Glomerular visceral epithelial cell (primary cell): ENCODE results near the gene DDX42.
A peak's percentile ranks its signal among the peaks of the same experiment; 100 is the strongest.

Source experiments
- DNase-seq: peaks from one replicate; pipeline ENCODE4 v3.0.0-alpha.2; 2016; ENCODE audit errors: extremely low spot score

DDX42 gene, protein sequence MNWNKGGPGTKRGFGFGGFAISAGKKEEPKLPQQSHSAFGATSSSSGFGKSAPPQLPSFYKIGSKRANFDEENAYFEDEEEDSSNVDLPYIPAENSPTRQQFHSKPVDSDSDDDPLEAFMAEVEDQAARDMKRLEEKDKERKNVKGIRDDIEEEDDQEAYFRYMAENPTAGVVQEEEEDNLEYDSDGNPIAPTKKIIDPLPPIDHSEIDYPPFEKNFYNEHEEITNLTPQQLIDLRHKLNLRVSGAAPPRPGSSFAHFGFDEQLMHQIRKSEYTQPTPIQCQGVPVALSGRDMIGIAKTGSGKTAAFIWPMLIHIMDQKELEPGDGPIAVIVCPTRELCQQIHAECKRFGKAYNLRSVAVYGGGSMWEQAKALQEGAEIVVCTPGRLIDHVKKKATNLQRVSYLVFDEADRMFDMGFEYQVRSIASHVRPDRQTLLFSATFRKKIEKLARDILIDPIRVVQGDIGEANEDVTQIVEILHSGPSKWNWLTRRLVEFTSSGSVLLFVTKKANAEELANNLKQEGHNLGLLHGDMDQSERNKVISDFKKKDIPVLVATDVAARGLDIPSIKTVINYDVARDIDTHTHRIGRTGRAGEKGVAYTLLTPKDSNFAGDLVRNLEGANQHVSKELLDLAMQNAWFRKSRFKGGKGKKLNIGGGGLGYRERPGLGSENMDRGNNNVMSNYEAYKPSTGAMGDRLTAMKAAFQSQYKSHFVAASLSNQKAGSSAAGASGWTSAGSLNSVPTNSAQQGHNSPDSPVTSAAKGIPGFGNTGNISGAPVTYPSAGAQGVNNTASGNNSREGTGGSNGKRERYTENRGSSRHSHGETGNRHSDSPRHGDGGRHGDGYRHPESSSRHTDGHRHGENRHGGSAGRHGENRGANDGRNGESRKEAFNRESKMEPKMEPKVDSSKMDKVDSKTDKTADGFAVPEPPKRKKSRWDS

DNA sequence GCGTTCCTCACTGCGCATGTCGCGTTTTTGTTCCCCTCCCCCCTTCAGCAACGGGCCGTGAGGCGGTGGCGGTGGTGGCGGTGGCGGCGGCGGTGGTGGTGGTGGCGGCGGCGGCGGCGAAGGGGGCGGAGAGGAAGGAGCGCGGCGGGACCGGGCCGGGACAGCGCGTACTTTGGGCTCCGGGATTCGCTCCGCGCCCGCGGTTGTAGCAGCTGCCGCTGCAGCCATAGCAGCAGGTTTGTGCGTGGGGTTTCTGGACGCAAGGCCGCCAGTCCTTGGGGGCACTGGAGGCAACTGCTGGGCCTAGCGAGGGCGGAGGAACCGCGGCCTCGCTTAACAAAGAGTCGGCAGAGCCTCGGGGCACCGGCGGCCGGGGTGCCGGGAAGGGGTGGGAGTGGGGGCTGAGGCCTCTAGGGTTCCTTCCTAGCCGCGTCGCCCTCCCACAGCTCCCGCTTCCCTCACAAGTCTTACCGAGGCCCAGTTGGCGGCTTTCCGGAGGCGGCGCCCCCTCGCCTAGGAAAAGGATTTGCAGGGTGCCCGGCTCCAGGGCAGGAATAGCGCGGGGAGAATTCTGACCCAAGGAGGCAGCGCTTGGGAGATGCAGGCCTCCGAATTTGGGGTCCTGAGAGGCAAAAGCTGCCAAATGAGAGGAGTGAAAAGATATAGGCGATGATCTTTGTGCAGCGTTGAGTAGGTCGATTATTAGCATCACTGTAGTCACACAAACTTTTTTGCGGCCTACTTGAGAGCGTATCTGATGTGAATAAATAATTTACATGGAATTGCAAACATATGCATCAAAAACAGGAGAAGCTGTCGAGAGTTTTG, at the start of gene DDX42:
DDX42 (plus strand) TSS at position 30 of the 828 bp plus-strand sequence. CDS start 12,880 bp downstream, outside the sequence.
- peak; percentile 57 for DNase-seq

DNA sequence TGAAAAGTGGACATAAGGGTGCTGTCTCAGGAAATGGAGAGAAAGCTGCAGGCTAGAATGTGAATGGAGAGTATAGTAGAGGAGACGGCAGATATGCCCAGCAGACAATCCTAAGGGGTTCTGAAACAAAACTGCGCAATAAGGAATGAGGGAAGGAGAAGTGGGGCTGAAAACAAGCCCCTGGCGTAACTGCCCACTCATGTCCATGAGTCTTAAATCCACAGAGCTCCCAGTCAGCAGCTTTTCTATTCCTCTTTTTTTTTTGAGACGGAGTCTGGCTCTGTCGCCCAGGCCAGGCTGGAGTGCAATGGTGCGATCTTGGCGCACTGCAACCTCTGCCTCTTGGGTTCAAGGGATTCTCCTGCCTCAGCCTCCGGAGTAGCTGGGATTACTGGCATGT, 38.3 kb upstream of the DDX42 start:
- DNase-seq, result no peak

DNA sequence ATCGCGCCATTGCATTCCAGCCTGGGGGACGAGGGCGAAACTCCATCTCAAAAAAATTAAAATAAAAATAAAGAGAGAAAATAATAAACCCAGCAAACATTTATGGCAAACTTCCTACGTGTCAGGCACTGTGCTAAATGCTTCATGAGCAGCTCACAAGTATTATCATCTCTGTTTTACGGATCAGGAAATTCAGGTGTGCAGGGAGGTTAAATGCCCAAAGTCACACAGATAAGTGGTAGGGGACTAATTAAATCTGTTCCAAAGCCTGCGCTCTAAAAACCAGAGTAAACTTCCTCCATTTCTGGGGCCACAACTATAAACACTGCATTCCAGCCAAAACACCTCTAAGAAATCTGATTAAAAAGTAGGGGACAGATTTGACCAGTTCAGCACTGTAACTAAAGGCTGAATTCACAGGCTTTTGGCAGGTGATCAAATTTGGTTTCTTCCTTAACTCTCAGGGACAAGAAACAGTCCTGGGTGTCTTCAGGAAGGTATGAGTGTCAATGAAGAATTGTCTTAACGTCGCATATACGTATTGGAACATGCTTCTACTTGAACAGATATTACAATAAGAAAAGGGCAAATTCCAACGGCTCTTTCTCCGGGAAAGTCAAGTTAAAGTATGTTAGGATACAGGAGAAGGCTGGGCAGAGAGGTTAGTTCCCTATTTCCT, 33.4 kb upstream of the DDX42 start:
- DNase-seq, result no peak

DNA sequence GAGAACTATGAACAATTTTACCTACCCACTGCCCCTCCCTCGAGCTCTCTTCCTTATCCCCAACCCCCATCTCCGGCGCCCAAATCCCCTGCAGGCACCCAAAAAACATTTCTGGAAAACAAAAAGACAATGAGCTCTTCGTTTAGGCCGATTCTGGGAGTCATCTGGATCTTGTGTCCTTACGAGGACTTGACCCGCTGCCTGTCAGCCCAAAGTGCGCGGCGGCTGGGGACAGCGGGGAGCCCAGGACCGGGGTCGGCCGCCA, 32.9 kb upstream of the DDX42 start:
- DNase-seq, result no peak

DNA sequence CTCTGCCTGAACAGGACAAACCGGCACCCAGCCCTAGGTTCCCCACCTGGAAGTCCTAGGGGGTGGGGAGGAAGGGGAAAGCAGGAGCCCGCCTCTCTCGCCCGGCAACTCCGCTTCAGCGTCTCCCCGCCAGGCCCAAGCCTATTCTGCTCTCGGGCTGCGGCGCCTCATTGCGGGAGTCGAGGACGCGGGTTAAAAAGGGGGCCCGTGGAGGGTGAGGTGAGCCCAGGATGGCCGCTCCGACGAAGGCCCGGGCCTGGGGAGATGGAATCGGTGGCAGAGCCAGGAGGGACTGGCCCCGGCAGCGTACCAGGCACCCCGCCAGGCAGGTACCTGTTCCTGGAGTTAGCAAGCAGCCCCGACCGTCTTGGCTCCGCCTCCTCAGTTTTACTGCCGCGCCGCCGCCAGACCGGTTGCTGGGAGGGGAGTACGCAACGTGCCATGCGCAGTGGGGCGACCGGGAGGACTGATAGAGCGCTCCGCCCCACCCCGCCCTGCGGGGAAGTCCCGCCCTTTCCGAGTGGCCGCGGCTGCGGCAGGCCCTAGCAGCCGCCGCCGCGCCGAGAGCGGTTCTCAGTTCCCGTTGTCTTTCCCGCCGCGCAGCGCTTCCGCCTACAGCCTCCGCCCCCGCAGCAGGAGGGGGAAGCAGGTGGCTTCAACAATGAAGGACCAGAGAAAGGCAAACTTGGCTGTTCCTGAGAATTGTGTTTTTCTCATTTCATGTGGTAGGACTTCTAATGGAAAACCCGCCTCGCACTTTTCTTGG, 32.4 kb upstream of the DDX42 start, which contains the start of gene STRADA:
STRADA (minus strand) TSS at position 392 of the 766 bp plus-strand sequence. CDS start 13,430 bp downstream, outside the sequence.
- peak; percentile 98 for DNase-seq

DNA sequence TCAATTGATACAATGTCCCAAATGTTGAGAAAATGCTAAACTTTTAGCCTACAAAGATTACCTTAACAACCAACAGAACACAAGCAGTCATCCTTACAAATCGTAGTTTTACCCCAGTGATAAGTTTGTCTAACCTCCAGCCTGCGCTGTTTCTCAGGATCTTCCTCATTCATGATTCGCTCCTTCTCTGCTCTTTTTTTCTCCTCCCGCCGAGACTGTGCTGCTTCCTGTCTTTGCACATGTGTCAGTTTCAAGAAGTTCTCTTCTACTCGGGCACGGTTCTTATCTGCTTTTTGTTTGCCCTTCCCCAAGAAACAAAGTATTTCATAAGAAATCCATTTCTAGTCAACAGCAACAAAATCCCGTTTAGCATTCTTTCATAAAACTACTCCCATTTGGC, 22.2 kb upstream of the DDX42 start:
- no peak for DNase-seq

DNA sequence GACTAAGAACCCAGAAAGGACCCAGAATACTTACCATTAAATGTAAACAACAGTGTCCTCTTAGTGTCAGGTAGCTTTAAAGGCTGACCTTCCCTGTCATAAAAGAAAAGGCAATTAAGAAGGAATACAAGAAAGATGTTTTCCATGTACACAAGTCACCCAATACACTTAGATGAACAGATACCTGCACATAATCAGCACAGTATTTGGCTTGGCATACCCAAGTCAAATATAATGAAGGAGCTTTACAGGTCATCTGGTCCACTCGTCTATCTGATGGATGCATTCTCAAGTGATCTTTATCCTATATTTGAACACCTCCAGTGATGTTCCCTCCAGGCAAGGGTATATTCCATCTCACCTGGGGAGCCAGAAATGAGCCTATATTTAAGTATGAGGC, 21.3 kb upstream of the DDX42 start:
- no peak for DNase-seq

DNA sequence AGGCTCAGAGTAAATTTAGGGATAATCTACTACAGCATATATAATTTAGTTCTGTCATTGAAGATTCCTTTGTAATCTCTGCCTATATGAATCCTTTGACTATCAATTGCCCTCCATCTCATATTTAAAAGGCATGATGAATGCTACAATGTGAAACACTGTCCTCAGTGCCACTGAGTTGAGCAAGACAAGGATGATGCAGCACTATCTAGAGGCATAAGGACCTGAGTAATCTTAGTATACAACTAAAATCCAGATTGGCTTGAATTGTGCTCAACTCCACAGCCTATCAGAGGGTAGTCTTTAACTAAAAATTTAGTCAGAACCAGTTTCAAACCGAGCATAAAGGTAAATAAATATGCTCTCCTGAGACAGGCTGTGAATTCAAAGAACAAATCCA, 20.8 kb upstream of the DDX42 start:
- no peak for DNase-seq

DNA sequence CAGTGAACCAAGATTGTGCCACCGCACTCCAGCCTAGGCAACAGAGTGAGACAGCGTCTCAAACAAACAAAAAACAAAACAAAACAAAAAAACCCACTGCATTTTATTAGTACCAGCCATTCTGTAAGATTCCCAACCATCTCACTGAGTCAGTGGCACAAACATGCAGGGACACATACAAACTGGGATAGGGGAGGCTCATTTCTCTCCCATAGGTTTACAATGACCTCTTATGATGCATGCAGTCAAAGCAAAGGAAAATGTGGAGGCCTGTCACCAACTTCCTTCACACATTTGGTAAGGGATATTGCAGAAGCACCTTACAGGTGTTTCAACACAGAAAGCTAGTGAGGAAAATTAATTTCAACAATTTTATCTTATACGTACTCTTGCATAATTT, 19.9 kb upstream of the DDX42 start:
- no peak for DNase-seq

DNA sequence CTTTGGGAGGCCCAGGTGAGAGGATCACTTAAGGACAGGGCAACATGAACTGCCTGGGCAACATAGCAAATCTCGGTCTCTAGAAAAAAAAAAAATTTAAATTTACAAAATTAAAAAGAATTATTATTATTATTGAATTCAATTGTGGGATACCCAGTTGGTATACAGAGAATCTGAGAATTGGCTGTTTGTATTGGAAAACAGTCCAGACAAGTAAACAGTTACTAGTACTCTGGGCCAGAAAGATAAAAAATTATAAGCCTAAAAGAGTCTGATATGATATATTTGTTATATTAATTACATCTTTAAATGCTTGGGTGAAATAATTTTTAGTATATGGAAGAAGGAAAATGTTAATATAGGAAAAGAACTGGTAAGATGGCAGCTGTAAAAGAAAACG, 15.5 kb upstream of the DDX42 start:
- DNase-seq, result no peak

DNA sequence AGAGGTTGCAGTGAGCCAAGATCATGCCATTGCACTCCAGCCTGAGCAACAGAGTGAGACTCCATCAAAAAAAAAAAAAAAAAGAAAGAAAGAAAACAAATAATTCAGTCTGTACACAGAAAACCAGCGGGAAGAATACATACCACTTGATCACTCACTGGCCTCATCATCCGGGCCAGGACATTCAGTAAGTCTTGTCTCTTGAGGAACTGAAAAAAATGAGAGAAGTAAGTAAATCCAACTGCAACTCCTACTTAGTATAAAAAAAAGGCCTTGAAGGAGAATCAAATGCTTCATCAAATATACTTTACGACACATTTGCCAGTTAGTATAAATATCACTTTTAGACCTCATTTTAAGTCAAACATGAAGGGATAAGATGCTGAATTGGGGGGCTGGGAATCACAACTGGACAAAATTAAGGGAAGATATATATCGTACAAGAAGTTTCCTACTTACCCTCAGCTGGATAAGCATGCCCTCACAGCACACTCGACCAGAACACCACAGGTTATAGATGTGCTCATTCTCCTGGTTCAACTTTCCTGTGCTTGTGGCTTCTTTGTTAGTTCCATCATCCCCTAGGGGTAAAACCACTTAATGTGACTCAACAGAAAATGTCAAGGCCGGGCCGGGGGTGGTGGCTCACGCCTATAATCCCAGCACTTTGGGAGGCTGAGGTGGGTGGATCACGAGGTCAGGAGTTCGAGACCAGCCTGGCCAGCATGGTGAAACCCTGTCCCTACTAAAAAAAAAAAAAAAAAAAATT, 13.0 kb upstream of the DDX42 start:
- DNase-seq, result peak; percentile 45

DNA sequence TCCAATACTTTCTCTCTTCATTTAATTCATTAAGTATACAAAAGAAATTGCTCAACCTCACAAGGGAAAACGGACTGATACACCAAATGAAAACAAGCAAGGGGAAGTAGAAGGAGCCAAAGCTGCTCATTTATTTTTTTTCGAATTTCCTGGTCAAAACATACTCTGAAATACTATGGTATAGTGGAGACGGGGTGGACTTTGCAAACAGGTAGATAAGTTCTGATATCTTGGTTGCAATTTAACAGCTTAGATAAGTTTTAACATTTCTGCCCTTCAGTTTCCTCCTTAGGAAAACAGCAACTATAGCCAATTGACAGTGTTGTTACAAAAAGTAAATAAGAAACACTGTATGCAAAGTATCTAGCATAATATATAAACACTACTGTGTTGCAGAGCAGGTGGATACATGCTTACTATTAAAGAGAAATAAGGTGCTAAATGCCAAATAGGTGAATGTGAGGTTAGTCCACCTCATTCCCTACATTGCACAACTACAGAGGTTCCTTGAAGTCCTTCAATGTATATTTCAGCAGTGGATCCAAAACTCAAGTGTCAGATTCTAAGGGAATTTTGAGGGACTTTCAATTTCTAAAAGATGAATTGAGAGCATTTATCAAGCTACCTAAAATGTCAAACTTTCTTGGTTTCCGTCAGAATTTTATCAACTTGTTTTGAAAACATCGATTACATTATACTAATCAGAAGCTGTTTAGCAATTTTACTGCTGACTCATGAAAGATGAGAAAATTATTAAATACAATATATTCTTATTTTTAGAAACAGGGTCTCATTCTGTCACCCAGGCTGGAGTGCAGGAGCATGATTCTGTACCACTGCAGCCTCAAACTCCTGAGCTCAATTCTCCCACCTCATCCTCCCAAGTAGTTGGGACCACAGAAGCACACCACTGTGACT, 11.6 kb upstream of the DDX42 start:
- DNase-seq, result no peak

DNA sequence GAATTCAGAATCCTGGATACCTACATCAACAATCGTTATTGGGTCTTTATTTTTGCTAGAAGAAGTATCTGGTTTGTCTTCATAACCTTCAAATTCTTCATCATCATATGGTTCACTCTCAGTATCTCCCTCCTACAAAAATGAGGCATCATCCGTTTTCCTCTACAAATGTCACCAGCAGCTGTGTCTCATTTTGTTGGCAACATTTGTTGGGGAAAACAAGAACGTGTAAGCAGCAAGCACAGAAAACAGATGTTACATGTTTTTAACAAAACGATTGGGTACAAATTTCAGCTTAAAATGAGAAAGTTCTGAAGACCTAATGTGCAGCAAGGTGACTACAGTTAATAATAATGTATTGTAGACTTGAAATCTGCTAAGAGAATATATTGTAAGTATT, 9.3 kb upstream of the DDX42 start:
- no peak for DNase-seq

DNA sequence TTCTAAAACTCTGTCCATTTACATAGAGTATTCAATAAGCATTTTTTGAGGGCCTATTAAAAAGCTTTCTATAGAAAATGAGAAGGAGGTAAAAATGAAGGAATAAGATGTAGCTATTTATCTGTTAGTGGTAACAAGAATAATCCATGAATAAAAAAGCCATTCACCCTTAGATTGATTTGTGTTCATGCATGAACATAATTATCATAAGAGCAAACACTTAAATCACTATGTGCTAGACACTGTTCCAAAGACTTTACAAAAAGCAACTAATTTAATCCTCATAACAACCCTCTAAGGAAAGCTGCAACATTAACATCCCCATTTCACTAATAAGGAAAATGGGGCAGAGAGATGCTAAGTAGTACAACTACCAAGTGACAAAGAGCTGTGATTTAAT, 7.2 kb upstream of the DDX42 start:
- DNase-seq, result no peak

DNA sequence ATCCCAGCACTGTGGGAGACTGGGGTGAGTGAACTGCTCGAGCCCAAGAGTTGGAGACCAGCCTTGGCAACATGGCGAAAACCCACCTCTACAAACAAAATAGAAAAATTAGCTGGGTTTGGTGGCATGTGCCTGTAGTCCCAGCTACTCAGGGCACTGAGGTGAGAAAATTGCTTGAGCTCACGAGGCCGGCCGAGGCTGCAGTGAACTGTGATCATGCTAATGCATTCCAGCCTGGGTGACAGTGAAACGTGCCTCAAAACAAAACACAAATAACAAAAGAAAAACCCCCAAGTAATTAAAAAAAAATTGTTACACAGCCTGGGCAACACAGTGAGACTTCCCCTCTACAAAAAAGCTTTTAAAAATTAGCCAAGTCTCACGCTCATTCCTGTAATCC, 5.5 kb upstream of the DDX42 start:
- no peak for DNase-seq

DNA sequence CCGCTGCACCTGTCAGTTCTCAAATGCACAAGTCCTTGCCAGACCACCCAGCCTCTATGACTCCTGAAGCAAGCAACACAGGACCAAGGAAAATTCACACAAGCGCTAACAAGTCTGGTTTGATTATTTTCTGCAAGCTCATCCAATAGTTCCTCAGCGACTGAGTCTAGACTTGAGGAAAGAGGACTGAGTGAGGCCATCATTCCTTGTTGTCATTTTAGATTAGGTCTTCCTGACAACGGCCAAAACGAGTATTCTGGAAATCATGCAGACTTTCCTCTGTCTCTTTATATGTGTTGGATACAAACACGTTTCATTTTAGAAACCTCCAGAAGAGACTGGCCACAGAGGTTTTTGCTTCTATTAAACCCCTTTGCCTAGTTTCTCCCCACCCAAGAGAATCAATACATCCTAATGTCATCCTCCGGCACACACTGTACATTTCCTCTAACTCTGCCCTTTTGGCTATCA, 1.1 kb upstream of the DDX42 start:
- DNase-seq, result peak; percentile 22

DNA sequence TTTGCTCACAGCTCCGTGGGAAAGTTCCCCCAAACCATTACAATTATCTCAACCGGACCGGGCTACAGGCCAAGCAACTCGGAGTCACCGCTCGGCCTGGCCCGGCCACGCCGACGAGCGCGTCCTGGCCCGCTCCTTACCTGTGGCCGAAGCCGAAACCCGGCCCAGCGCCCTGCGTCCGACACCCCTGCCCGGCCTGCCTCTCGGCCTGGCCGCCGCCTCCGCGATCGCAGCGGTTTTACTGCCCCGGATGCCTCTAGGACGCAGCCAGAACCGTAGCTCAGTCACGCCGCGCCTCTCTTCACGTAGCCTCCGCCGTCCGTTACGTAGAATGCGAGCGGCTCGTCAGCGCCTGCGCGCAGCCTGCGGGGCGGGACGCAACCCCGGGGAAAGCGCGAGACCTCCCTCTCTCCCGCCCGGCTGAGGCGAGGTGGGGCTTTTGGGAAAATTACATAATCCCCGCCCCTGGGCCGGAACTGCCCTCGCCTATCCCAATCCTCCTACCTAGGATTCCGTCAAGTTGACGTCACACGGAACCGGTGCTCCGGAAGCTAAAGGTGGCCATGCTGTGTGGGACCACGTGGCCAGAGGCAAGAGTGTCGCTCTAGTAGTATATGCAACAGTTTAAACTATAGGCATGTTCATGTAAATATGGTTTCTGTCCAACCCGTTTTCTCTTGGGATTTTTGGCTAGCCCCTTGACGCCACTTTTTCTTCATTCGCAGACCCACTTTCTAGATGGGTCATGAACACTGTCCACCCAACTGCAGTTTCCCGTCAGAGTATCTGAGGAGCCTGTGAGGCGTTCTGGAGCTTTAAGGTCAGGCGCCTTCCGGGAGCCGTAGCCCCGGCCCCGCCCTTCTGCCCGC, 464 bp upstream of the DDX42 start, which contains the start of gene CCDC47:
CCDC47 (minus strand) TSS at position 326 of the 869 bp plus-strand sequence. CDS start 7,422 bp downstream, outside the sequence.
- DNase-seq, result peak; percentile 99

DNA sequence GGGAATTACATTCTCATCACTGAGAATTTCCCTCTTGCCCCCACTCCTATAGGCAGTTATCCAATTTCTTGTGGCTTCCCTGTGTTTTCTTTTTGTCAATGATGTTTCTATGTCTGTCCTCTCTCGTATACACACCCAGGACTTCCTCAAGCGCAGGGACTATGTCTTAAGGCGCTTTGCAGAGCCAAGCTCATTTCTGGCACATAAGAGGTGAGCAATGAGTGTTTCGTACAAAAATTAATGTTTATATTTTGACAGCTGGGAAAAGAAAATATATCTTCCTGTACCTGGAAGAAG, 947 bp downstream of the DDX42 start:
- DNase-seq, result peak; percentile 13
